Measurements from ENCODE around the gene KCNA1. TPM values are rescaled to one million over a fixed set of nuclear protein-coding genes. Genes with fewer than 3 reads are reported as not detected.

KCNA1 gene
- total RNA-seq, 1 experiment from 2014 or later: 0.98 TPM

DNA sequence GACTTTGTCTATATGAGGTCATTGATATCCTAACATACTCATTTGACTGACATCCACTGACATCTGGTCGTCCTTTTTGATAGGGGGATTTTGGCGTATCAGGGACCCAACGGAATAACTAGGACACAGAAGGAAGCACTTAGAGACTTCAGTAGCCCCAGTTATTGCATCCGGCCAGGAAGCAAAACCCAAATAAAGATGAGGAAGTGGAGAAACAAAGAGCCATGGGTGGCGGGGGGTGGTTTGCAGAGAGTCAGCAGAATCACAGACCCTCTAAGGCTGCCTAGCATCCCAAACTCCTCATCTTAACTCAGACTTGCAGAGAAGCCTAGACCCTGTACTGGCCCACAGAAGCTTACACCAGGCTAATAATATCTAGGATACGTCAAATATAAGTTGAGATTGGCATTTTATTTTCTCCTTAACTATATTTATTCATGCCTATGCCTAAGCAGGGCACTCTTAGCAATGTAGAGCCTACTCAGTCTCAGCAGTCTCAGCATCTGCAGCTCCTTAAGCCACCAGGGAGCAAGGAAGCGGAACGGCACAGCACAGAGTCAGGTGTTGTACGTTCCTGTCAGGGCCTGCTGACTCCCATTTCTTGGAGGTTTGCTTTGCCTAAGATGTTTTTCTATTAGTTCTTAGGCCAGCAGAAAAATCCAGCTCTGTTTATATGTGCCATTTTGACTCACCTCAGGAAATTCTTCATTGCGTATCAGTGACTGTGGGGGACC is 45.1 kb downstream of the KCNA1 start:
- no peaks in the 10 kb centered on the region for H3K79me2 ChIP-seq (ENCODE audit: insufficient read depth, low read length)
- H3T11ph ChIP-seq (ENCODE audit: low read length): no peak overlapping the region
- DNase-seq: no peak
- no peak overlapping the region for H3K27ac ChIP-seq (ENCODE audit: insufficient read length, low read depth, low read length)
- H4K20me1 ChIP-seq (ENCODE audit: control insufficient read depth, insufficient read depth, insufficient read length): no peaks in the 10 kb centered on the region
- no peak overlapping the region for H4K5ac ChIP-seq (ENCODE audit: insufficient read length, low read depth, low read length)
- no peaks in the 10 kb centered on the region for H3K9me3 ChIP-seq (ENCODE audit: control insufficient read depth, low read depth, low read length)
- H2BK20ac ChIP-seq (ENCODE audit: low read depth, low read length, poor library complexity, severe bottlenecking): no peak overlapping the region
- H2BK12ac ChIP-seq (ENCODE audit: insufficient read length, low read depth, low read length): no peak overlapping the region
- H3K4me3 Mint-ChIP-seq: no peak overlapping the region
- H3K4ac ChIP-seq (ENCODE audit: low read depth, low read length): no peak overlapping the region
- no peak overlapping the region for H2BK5ac ChIP-seq (ENCODE audit: insufficient read length, low read length)
- H2BK120ac ChIP-seq (ENCODE audit: low read depth, low read length, poor library complexity, severe bottlenecking): no peak overlapping the region
- no peak overlapping the region for H3K14ac ChIP-seq (ENCODE audit: insufficient read depth, low read length)
- peaks cover 69% of the 10 kb centered on the region for H3K27me3 Mint-ChIP-seq (ENCODE audit: low read depth)
- TF ChIP-seq, protein P1, sequence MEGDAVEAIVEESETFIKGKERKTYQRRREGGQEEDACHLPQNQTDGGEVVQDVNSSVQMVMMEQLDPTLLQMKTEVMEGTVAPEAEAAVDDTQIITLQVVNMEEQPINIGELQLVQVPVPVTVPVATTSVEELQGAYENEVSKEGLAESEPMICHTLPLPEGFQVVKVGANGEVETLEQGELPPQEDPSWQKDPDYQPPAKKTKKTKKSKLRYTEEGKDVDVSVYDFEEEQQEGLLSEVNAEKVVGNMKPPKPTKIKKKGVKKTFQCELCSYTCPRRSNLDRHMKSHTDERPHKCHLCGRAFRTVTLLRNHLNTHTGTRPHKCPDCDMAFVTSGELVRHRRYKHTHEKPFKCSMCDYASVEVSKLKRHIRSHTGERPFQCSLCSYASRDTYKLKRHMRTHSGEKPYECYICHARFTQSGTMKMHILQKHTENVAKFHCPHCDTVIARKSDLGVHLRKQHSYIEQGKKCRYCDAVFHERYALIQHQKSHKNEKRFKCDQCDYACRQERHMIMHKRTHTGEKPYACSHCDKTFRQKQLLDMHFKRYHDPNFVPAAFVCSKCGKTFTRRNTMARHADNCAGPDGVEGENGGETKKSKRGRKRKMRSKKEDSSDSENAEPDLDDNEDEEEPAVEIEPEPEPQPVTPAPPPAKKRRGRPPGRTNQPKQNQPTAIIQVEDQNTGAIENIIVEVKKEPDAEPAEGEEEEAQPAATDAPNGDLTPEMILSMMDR (conservative IDR thresholded peaks at IDR 0.05): no peak
- no peaks in the 10 kb centered on the region; the same call in 1 of the 2 replicates for H3K4me1 ChIP-seq (ENCODE audit: insufficient read depth, low read length)
- peaks cover 15 to 16% of the 10 kb centered on the region in 2 experiments for H3K4me1 Mint-ChIP-seq
- no CpG with 5 or more reads among the region's 10 CpGs for WGBS (ENCODE audit: extremely low coverage, insufficient read length, low lambda C conversion rate)
- no peak overlapping the region for H3K23ac ChIP-seq (ENCODE audit: insufficient read length, low read depth, low read length)
- no peaks in the 10 kb centered on the region for H3K9me3 Mint-ChIP-seq
- H3K4me2 ChIP-seq (ENCODE audit: insufficient read depth, insufficient read length, low read length): no peak overlapping the region
- no peak overlapping the region for H2AK5ac ChIP-seq (ENCODE audit: insufficient read length, low read length)
- H4K91ac ChIP-seq (ENCODE audit: insufficient read length, low read depth, low read length): no peak overlapping the region
- H3K79me1 ChIP-seq (ENCODE audit: insufficient read depth, low read depth, low read length, poor library complexity, severe bottlenecking): no peaks in the 10 kb centered on the region
- no peak overlapping the region for H3K27ac Mint-ChIP-seq
- no peaks in the 10 kb centered on the region for H3K23me2 ChIP-seq (ENCODE audit: insufficient read length, low read depth, low read length, poor library complexity, severe bottlenecking)
- no peak overlapping the region for H3K56ac ChIP-seq (ENCODE audit: insufficient read length, low read depth, low read length)
- H3K18ac ChIP-seq (ENCODE audit: insufficient read length, low read depth, low read length): no peak overlapping the region
- H2AFZ ChIP-seq (ENCODE audit: low read length): no peak overlapping the region
- no peak overlapping the region for H3K9ac ChIP-seq (ENCODE audit: extremely low read depth, insufficient read length, low read length)
- H2BK15ac ChIP-seq (ENCODE audit: low read depth, low read length): no peak overlapping the region
- no peak overlapping the region for H4K8ac ChIP-seq (replicated peaks; ENCODE audit: insufficient read length, low read depth, low read length)
- no peaks in the 10 kb centered on the region; a peak in 1 of 7 replicates for H3K36me3 Mint-ChIP-seq (ENCODE audit: insufficient read depth in 1 of 3, low read depth in 3 of 3)
- H3K27me3 ChIP-seq (ENCODE audit: insufficient read depth, low read length): peaks cover 4% of the 10 kb centered on the region; the same call in 1 of the 2 replicates
